Neural cell (in vitro differentiated cells): ENCODE data around the gene FAM89A. TPM values are rescaled to one million over a fixed set of nuclear protein-coding genes. Genes with fewer than 3 reads are reported as not detected.

ENCODE experiments used
- H2AFZ ChIP-seq: fragments of 200-600, 300-800 bp; sonication (generic), shearing (Covaris generic); 2 replicates; pipeline ENCODE4 v1.6.0; 2014; ENCODE audit warnings: low read depth, mild to moderate bottlenecking, antibody characterized with exemption, low read length, moderate library complexity
- H3F3A ChIP-seq: fragments of 200-600 bp; shearing (Covaris generic); 2 replicates; pipeline ENCODE4 v1.6.1; 2016; ENCODE audit warnings: mild to moderate bottlenecking, moderate library complexity, mixed read lengths, antibody characterized with exemption, low read length; ENCODE audit not compliant: insufficient read depth, poor library complexity, severe bottlenecking
- H3K27ac ChIP-seq: fragments of 200-600, 300-800 bp; sonication (generic), shearing (Covaris generic); 2 replicates; pipeline ENCODE4 v1.5.1; 2014; ENCODE audit warnings: mild to moderate bottlenecking, low read length, moderate library complexity
- H3K27me3 ChIP-seq: fragments of 300-800, 200-600 bp; sonication (generic), shearing (Covaris generic); 2 replicates; pipeline ENCODE4 v1.6.0; 2014; ENCODE audit warnings: mild to moderate bottlenecking, low read depth, low read length, moderate library complexity; ENCODE audit not compliant: insufficient read depth
- H3K36me3 ChIP-seq: fragments of 300-800, 200-600 bp; sonication (generic), shearing (Covaris generic); 2 replicates; pipeline ENCODE4 v1.5.1; 2014; ENCODE audit warnings: mild to moderate bottlenecking, antibody characterized with exemption, low read length, moderate library complexity; ENCODE audit not compliant: insufficient read depth
- H3K4me2 ChIP-seq: fragments of 300-800, 200-600 bp; sonication (generic), shearing (Covaris generic); 2 replicates; pipeline ENCODE4 v1.6.0; 2014; ENCODE audit warnings: mild to moderate bottlenecking, low read length
- H3K4me3 ChIP-seq: fragments of 300-800, 200-600 bp; sonication (generic), shearing (Covaris generic); 2 replicates; pipeline ENCODE4 v1.5.1; 2014; ENCODE audit warnings: mild to moderate bottlenecking, low read length, moderate library complexity
- H3K79me2 ChIP-seq: fragments of 200-600 bp; shearing (Covaris generic); replicated peaks from 2 replicates; pipeline ENCODE4 v1.6.0; 2014; ENCODE audit warnings: mild to moderate bottlenecking, low read length, moderate library complexity; ENCODE audit not compliant: insufficient read depth
- H3K9ac ChIP-seq: fragments of 300-800, 200-600 bp; sonication (generic), shearing (Covaris generic); 2 replicates; pipeline ENCODE4 v1.6.1; 2016; ENCODE audit warnings: mild to moderate bottlenecking, low read length, mixed read lengths
- H3K9me2 ChIP-seq: fragments of 200-600 bp; shearing (Covaris generic); 2 replicates; pipeline ENCODE4 v1.6.1; 2016; ENCODE audit warnings: mild to moderate bottlenecking, low read length, mixed read lengths; ENCODE audit not compliant: insufficient read depth
- H3K9me3 ChIP-seq: fragments of 200-600, 300-800 bp; sonication (generic), shearing (Covaris generic); 2 replicates; pipeline ENCODE4 v1.6.1; 2016; ENCODE audit warnings: mild to moderate bottlenecking, mixed run types, low read length, moderate library complexity, mixed read lengths
- H4K20me1 ChIP-seq: fragments of 200-600 bp; shearing (Covaris generic); 2 replicates; pipeline ENCODE4 v1.6.1; 2016; ENCODE audit warnings: mild to moderate bottlenecking, mixed run types; ENCODE audit not compliant: insufficient read depth
- EP300 ChIP-seq: fragments of 450-650 bp; conservative IDR thresholded peaks from 2 replicates; pipeline ENCODE4 v1.6.1; 2014; ENCODE audit warnings: antibody characterized with exemption, mild to moderate bottlenecking, moderate library complexity; ENCODE audit not compliant: poor library complexity, severe bottlenecking
- EZH2 ChIP-seq: fragments of 200-600, 300-800 bp; shearing (Covaris generic), sonication (generic); IDR thresholded peaks from 2 replicates; pipeline ENCODE4 v1.6.1; 2014; ENCODE audit warnings: antibody characterized with exemption, low read length, borderline replicate concordance, mild to moderate bottlenecking; ENCODE audit not compliant: insufficient read depth, poor library complexity, severe bottlenecking
- MXI1 ChIP-seq: fragments of 450-650 bp; conservative IDR thresholded peaks from 2 replicates; pipeline ENCODE4 v1.6.1; 2014; ENCODE audit warnings: antibody characterized with exemption, mild to moderate bottlenecking; ENCODE audit not compliant: poor library complexity, severe bottlenecking
- POLR2AphosphoS5 ChIP-seq: IDR thresholded peaks from 2 replicates; pipeline ENCODE4 v1.6.1; 2012
- RAD21 ChIP-seq: fragments of 450-650 bp; conservative IDR thresholded peaks from 2 replicates; pipeline ENCODE4 v1.6.1; 2014; ENCODE audit warnings: antibody characterized with exemption, mild to moderate bottlenecking, moderate library complexity
- REST ChIP-seq: IDR thresholded peaks from 2 replicates; pipeline ENCODE4 v1.6.1; 2012; ENCODE audit warnings: borderline replicate concordance
- SMC3 ChIP-seq: fragments of 450-650 bp; conservative IDR thresholded peaks from 2 replicates; pipeline ENCODE4 v1.6.1; 2014; ENCODE audit warnings: antibody characterized with exemption, mild to moderate bottlenecking, moderate library complexity; ENCODE audit not compliant: poor library complexity
- TAF1 ChIP-seq: IDR thresholded peaks from 2 replicates; pipeline ENCODE4 v1.6.1; 2012; ENCODE audit warnings: low read depth
- polyA plus RNA-seq: library from polyadenylated mRNA; depleted of rRNA; stranded (reverse); fragments of >200 nt; gene quantifications from 2 replicates; pipeline ENCODE4 v1.2.3, GENCODE V29; 2014
- TF ChIP-seq, protein P1 (sequence below): fragments of 450-650 bp; IDR thresholded peaks from 2 replicates; pipeline ENCODE4 v1.5.1; 2014; ENCODE audit warnings: antibody characterized with exemption, mild to moderate bottlenecking, moderate library complexity; ENCODE audit not compliant: poor library complexity, severe bottlenecking

FAM89A gene
- polyA plus RNA-seq, 1 donor from 2014 or later = 0.20 TPM

DNA sequence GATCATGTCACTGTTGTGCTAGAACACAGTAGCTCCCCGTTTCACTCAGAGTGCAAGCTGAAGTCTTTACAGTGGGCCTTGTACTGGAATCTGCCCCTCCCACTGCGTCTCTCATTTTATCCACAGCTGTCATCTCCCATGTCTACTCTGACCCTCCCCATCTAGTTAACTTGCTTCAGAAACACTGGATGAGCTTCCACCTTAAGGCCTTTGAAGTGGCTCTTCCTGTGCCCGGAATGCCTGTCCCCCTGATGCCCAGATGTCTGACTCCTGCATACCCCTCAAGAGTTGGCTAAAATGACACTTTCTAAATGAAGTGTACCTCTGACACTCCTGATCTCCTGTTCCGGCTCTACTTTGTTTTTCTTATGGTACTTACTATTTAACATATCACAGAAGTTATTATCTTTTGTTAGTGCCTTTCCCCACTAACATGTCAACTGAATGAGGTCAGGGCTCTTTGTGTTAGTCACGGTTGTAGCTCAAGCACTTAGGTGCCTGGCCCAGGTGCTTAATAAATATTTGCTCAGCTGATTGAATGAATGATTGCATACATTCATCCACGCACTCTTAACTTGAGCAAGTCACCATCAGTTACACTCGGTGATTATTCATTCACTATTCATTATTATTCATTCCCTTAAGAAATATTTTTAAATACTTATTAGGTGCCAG, 47.8 kb downstream of the FAM89A start:
- Histone ChIP-seq H4K20me1 (no peaks in the 10 kb centered on the region), H3K27me3 (no peaks in the 10 kb centered on the region), H3K4me2 (no peak overlapping the region), H3K79me2 (no peaks in the 10 kb centered on the region), H3F3A (no peaks in the 10 kb centered on the region), H3K36me3 (no peaks in the 10 kb centered on the region), H3K9ac (no peak overlapping the region), H3K9me2 (no peaks in the 10 kb centered on the region), H3K27ac (no peak overlapping the region), H3K4me3 (no peak overlapping the region), H2AFZ (no peak overlapping the region), H3K9me3 (no peaks in the 10 kb centered on the region)
- TF ChIP-seq EZH2 = no peak
- TF ChIP-seq RAD21 = no peak
- no peak for TF ChIP-seq EP300
- no peak for TF ChIP-seq MXI1
- TF ChIP-seq TAF1 = no peak
- no peak for TF ChIP-seq SMC3
- no peak for TF ChIP-seq REST
- no peak for TF ChIP-seq POLR2AphosphoS5
- TF ChIP-seq, protein P1, sequence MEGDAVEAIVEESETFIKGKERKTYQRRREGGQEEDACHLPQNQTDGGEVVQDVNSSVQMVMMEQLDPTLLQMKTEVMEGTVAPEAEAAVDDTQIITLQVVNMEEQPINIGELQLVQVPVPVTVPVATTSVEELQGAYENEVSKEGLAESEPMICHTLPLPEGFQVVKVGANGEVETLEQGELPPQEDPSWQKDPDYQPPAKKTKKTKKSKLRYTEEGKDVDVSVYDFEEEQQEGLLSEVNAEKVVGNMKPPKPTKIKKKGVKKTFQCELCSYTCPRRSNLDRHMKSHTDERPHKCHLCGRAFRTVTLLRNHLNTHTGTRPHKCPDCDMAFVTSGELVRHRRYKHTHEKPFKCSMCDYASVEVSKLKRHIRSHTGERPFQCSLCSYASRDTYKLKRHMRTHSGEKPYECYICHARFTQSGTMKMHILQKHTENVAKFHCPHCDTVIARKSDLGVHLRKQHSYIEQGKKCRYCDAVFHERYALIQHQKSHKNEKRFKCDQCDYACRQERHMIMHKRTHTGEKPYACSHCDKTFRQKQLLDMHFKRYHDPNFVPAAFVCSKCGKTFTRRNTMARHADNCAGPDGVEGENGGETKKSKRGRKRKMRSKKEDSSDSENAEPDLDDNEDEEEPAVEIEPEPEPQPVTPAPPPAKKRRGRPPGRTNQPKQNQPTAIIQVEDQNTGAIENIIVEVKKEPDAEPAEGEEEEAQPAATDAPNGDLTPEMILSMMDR = no peak

- H4K20me1 ChIP-seq = no peaks in the 10 kb centered on the region
- TF ChIP-seq POLR2AphosphoS5 (no peak), EZH2 (no peak), EP300 (no peak), TAF1 (no peak), REST (no peak), MXI1 (no peak), RAD21 (no peak), SMC3 (no peak)
- TF ChIP-seq, protein P1 = no peak
- H3K9me3 ChIP-seq = no peaks in the 10 kb centered on the region
- H3K27ac ChIP-seq = no peak overlapping the region
- H2AFZ ChIP-seq = no peak overlapping the region
- no peak overlapping the region for H3K4me3 ChIP-seq
- no peak overlapping the region for H3K9ac ChIP-seq
- no peaks in the 10 kb centered on the region for H3K9me2 ChIP-seq
- no peak overlapping the region for H3K4me2 ChIP-seq
- H3K36me3 ChIP-seq = no peaks in the 10 kb centered on the region
- no peaks in the 10 kb centered on the region for H3K79me2 ChIP-seq
- no peaks in the 10 kb centered on the region for H3F3A ChIP-seq
- no peaks in the 10 kb centered on the region for H3K27me3 ChIP-seq
Measured at GRCh38 chr1:230987448-230987847, 52.6 kb downstream of the FAM89A start.
